Measurements from ENCODE around the gene BLOC1S1. TPM values are rescaled to one million over a fixed set of nuclear protein-coding genes. Genes with fewer than 3 reads are reported as not detected.

BLOC1S1 gene
- total and polyA plus RNA-seq, 7 donors = 173 to 655 (median 355) TPM

DNA sequence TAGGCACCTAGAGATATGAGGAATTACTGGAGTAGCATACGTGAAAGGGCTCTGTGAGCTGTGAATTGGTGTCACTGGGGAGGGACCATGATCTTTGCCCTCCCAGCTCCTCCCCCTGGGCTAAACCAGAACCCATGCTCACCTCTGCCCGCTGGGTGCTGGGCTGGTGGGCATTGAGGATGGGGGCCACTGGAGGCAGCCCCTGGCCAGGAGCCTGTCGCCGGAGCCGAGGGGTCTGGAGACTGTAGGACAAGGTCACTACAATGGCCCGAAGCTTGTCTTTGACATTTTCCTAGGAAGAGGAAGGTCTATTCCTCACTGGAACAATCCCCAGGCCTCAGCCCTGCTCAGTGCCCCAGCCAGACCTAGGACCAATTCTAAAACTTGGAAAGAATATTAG is 19.7 kb upstream of the BLOC1S1 start:
- DNase-seq = peak; percentile 53
- WGBS, 2 donors = 87 to 93% methylated on average over 6 of the region's 6 CpGs
- Histone ChIP-seq H3K9me3 (no peaks in the 10 kb centered on the region), H3K36me3 (peaks cover 35 to 96% (median 66%) of the 10 kb centered on the region in 4 donors), H3K4me3 (no peak overlapping the region), H3K4me1 (peaks cover 0 to 23% (median 11%) of the 10 kb centered on the region in 4 donors), H3K27ac (peak overlapping the region in 2 of 4 donors; percentile 21 to 22), H3K27me3 (no peaks in the 10 kb centered on the region)
- TF ChIP-seq POLR2AphosphoS5 (IDR thresholded peaks at IDR 0.05) (no peak), POLR2A (IDR thresholded peaks at IDR 0.05) (no peak), EP300 (IDR thresholded peaks at IDR 0.05) (no peak)
- TF ChIP-seq, protein P1, sequence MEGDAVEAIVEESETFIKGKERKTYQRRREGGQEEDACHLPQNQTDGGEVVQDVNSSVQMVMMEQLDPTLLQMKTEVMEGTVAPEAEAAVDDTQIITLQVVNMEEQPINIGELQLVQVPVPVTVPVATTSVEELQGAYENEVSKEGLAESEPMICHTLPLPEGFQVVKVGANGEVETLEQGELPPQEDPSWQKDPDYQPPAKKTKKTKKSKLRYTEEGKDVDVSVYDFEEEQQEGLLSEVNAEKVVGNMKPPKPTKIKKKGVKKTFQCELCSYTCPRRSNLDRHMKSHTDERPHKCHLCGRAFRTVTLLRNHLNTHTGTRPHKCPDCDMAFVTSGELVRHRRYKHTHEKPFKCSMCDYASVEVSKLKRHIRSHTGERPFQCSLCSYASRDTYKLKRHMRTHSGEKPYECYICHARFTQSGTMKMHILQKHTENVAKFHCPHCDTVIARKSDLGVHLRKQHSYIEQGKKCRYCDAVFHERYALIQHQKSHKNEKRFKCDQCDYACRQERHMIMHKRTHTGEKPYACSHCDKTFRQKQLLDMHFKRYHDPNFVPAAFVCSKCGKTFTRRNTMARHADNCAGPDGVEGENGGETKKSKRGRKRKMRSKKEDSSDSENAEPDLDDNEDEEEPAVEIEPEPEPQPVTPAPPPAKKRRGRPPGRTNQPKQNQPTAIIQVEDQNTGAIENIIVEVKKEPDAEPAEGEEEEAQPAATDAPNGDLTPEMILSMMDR (IDR thresholded peaks at IDR 0.05) = no peak
- intact Hi-C loops (cut with DNase I) = no loop called here

DNA sequence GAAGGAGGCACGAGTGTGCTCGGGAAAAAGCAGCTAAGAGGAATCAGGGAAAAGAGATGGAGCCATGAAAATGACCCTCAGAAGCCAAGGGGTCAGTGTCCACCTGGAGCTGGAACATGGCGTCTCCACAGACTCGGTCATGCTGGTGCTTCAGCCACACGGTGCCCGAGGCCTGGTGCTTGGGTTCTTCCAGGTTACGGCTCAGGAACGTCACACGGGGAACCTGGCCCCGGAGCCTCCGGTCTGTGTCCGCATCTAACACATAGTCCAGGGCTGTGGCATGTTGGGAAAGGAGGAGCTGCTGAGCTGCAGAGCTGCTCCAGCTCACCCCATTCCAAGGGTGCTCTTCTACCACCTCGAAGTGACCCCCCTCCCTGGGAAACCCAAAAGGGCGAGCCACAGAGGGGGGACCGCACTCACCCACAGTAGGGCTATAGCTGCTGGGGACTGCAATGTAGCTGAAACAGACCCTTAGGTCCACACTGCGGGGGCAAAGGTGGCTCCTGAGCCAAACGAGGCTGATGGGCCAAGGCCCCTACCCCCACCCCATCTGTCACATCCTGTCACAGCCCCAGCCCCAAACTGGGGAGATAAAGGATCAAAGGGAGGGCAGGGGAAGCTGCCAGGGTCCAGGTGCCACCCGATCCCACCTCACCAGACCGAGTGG is 18.9 kb upstream of the BLOC1S1 start:
- peak overlapping the region in 1 of 4 donors; percentile 21 for H3K27ac ChIP-seq
- intact Hi-C loops (cut with DNase I) = no loop called here
- H3K36me3 ChIP-seq = peaks cover 35 to 92% (median 60%) of the 10 kb centered on the region in 4 donors
- peak; percentile 57 for DNase-seq
- 85 to 87% methylated on average over 19 of the region's 19 CpGs for WGBS, 2 donors
- H3K9me3 ChIP-seq = no peaks in the 10 kb centered on the region
- TF ChIP-seq EP300 (IDR thresholded peaks at IDR 0.05) (no peak), POLR2A (IDR thresholded peaks at IDR 0.05) (no peak), POLR2AphosphoS5 (IDR thresholded peaks at IDR 0.05) (no peak)
- TF ChIP-seq, protein P1 (IDR thresholded peaks at IDR 0.05) = no peak
- H3K4me3 ChIP-seq = no peak overlapping the region
- peaks cover 0 to 31% (median 19%) of the 10 kb centered on the region in 4 donors for H3K4me1 ChIP-seq
- H3K27me3 ChIP-seq = no peaks in the 10 kb centered on the region

DNA sequence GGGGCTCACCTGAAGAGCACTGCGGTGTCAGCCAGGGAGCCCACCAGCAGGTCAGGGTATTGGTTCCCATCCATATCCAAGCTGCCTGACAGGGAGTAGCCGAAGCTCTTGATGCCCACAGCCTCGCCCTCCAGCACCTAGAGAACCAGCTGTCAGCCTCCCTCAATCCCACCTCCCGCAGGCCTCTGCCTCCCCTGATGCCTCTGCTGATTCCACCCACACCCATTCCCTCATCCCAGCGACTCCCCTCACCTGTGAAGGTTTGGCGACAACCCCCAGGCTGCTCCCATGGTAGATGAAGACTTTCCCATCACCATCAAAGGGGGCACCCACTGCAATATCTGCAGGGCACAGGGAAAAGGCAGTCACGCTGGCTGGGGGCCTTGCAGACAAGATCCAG is 18.2 kb upstream of the BLOC1S1 start:
- WGBS, 2 donors = 88 to 90% methylated on average over 7 of the region's 7 CpGs
- H3K27ac ChIP-seq = peak overlapping the region in 1 of 4 donors; percentile 100
- TF ChIP-seq POLR2A (IDR thresholded peaks at IDR 0.05) (no peak), EP300 (IDR thresholded peaks at IDR 0.05) (no peak), POLR2AphosphoS5 (IDR thresholded peaks at IDR 0.05) (no peak)
- TF ChIP-seq, protein P1 (IDR thresholded peaks at IDR 0.05) = no peak
- H3K27me3 ChIP-seq = no peaks in the 10 kb centered on the region
- intact Hi-C loops (cut with DNase I) = no loop called here
- peaks cover 0 to 36% (median 25%) of the 10 kb centered on the region in 4 donors for H3K4me1 ChIP-seq
- H3K36me3 ChIP-seq = peaks cover 31 to 90% (median 54%) of the 10 kb centered on the region in 4 donors
- H3K4me3 ChIP-seq = no peak overlapping the region
- H3K9me3 ChIP-seq = no peaks in the 10 kb centered on the region
- DNase-seq = peak; percentile 61

DNA sequence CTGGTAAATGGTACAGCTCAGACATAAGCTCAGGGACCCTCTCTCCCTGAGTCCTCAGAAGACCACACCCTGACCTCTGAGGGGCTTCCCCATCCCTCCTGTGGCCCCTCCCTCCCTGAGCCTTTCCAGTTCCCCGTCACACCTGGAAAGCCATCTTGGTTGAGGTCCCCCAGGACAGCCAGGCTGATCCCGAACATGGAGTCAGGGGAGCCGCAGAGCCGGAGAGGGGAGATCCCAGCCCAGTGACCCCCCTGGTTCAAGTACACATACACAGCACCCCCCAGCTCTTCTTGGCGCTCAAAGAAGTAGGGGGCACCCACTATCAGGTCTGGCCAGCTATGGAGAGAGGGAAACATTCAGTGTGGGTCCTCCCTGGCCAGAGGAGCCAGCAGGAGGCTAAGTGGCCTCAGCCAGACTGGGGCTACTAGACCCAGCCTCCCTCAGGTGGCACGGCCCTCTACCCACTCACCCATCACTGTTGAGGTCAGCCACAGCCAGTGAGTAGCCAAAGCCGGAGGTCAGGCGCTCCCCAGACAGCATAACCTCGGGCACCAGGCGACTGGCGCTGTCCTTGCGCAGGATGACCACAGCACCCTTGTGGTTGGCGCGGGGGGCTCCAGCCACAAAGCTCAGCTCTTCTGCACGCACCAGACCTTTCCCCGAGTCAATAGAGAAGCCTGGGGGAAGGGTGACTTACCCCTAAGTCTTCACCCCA is 17.4 kb upstream of the BLOC1S1 start:
- Histone ChIP-seq H3K27me3 (no peaks in the 10 kb centered on the region), H3K27ac (peak overlapping the region in 3 of 4 donors; percentile 37 to 100 (median 100)), H3K4me1 (peaks cover 0 to 43% (median 31%) of the 10 kb centered on the region in 4 donors), H3K4me3 (no peak overlapping the region), H3K36me3 (peaks cover 24 to 84% (median 48%) of the 10 kb centered on the region in 4 donors), H3K9me3 (no peaks in the 10 kb centered on the region)
- 92 to 93% methylated on average over 16 of the region's 16 CpGs for WGBS, 2 donors
- intact Hi-C loops (cut with DNase I) = no loop called here
- TF ChIP-seq POLR2AphosphoS5 (IDR thresholded peaks at IDR 0.05) (no peak), EP300 (IDR thresholded peaks at IDR 0.05) (no peak), POLR2A (IDR thresholded peaks at IDR 0.05) (no peak)
- TF ChIP-seq, protein P1 (IDR thresholded peaks at IDR 0.05) = no peak
- DNase-seq = peak; percentile 64

All from sigmoid colon (tissue), 7 donors.